ENCODE data around the gene FAM149B1.

The FAM149B1 gene

DNA sequence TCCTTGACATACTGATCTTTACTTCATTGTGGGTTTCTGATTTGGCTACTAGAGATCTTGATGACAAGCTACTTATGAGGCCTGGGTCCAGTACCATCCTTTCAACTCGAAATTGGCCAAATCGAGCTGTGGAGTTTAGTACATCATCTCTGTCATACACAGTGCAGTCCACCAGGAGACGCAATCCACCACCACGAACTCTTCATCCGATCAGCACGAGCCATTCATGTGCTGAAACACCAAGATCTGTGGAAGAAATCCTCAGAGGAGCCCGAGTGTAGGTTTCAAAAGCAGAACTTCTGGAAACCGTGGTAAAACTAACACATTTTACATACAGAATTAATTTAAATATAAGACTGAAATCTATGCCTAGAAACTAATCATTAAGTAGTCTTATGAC, 65.0 kb downstream of the FAM149B1 start:
- Histone ChIP-seq H3K4me2 (ENCODE audit: low read depth, low read length, poor library complexity, severe bottlenecking) (no peak overlapping the region), H3K27ac (ENCODE audit: low read depth, low read length) (no peak overlapping the region), H2AFZ (ENCODE audit: low read depth, low read length, severe bottlenecking) (no peak overlapping the region), H3K9me3 (ENCODE audit: insufficient read depth, low read length) (no peaks in the 10 kb centered on the region), H3K9ac (ENCODE audit: low read length) (no peak overlapping the region), H4K20me1 (ENCODE audit: low read depth, low read length) (no peaks in the 10 kb centered on the region), H3F3A (ENCODE audit: insufficient read depth) (peaks cover 9% of the 10 kb centered on the region; the same call in 1 of the 2 replicates), H3K27me3 (ENCODE audit: low read length) (no peaks in the 10 kb centered on the region), H3K4me3 (ENCODE audit: insufficient read depth, low read length, poor library complexity, severe bottlenecking) (no peak overlapping the region), H3K79me2 (ENCODE audit: insufficient read depth, low read length) (no peaks in the 10 kb centered on the region), H3K36me3 (ENCODE audit: low read length) (peaks cover 4% of the 10 kb centered on the region; the same call in 1 of the 2 replicates), H3K9me2 (replicated peaks; ENCODE audit: insufficient read depth, low read length) (no peaks in the 10 kb centered on the region)
- TF ChIP-seq CTCF (IDR thresholded peaks at IDR 0.05; ENCODE audit: insufficient read depth, low read length, poor library complexity, severe bottlenecking) (no peak), EZH2phosphoT487 (conservative IDR thresholded peaks at IDR 0.05; ENCODE audit: low read length) (no peak)

DNA sequence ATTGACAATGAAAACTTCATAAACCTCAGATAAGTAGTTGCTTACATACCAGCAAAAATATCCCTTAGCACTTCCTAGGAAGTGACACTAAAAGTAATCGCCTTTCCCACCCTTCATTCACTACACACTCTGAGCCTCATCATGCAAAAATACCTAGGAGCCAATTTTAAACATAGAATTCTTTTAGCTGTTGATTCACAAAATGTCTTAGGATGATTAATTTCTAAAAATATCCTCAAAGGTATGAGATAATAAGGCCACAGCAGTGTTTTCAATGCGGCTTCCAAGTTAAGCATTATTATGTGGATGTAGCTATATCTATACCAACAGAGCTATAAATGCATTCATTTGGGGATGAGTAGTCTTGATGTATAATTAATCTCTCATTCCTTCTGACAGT, 66.0 kb downstream of the FAM149B1 start:
- H3K4me3 ChIP-seq (ENCODE audit: insufficient read depth, low read length, poor library complexity, severe bottlenecking) = no peak overlapping the region
- no peak overlapping the region for H2AFZ ChIP-seq (ENCODE audit: low read depth, low read length, severe bottlenecking)
- H3F3A ChIP-seq (ENCODE audit: insufficient read depth) = peaks cover 14% of the 10 kb centered on the region; the same call in 1 of the 2 replicates
- no peaks in the 10 kb centered on the region for H3K9me3 ChIP-seq (ENCODE audit: insufficient read depth, low read length)
- no peaks in the 10 kb centered on the region for H3K9me2 ChIP-seq (replicated peaks; ENCODE audit: insufficient read depth, low read length)
- no peak overlapping the region for H3K27ac ChIP-seq (ENCODE audit: low read depth, low read length)
- no peaks in the 10 kb centered on the region for H3K27me3 ChIP-seq (ENCODE audit: low read length)
- H3K4me2 ChIP-seq (ENCODE audit: low read depth, low read length, poor library complexity, severe bottlenecking) = no peak overlapping the region
- peaks cover 11% of the 10 kb centered on the region; the same call in 1 of the 2 replicates for H3K36me3 ChIP-seq (ENCODE audit: low read length)
- no peak for TF ChIP-seq EZH2phosphoT487 (conservative IDR thresholded peaks at IDR 0.05; ENCODE audit: low read length)
- no peak for TF ChIP-seq CTCF (IDR thresholded peaks at IDR 0.05; ENCODE audit: insufficient read depth, low read length, poor library complexity, severe bottlenecking)
- H3K79me2 ChIP-seq (ENCODE audit: insufficient read depth, low read length) = no peaks in the 10 kb centered on the region
- no peak overlapping the region for H3K9ac ChIP-seq (ENCODE audit: low read length)
- no peaks in the 10 kb centered on the region for H4K20me1 ChIP-seq (ENCODE audit: low read depth, low read length)

- no peak overlapping the region for H3K4me2 ChIP-seq (ENCODE audit: low read depth, low read length, poor library complexity, severe bottlenecking)
- no peak overlapping the region for H3K27ac ChIP-seq (ENCODE audit: low read depth, low read length)
- H3K4me3 ChIP-seq (ENCODE audit: insufficient read depth, low read length, poor library complexity, severe bottlenecking) = no peak overlapping the region
- TF ChIP-seq EZH2phosphoT487 (conservative IDR thresholded peaks at IDR 0.05; ENCODE audit: low read length) (no peak), CTCF (IDR thresholded peaks at IDR 0.05; ENCODE audit: insufficient read depth, low read length, poor library complexity, severe bottlenecking) (no peak)
- H3K79me2 ChIP-seq (ENCODE audit: insufficient read depth, low read length) = no peaks in the 10 kb centered on the region
- no peaks in the 10 kb centered on the region for H3K9me3 ChIP-seq (ENCODE audit: insufficient read depth, low read length)
- H3F3A ChIP-seq (ENCODE audit: insufficient read depth) = peaks cover 15% of the 10 kb centered on the region; the same call in 1 of the 2 replicates
- no peaks in the 10 kb centered on the region for H4K20me1 ChIP-seq (ENCODE audit: low read depth, low read length)
- H2AFZ ChIP-seq (ENCODE audit: low read depth, low read length, severe bottlenecking) = no peak overlapping the region
- no peak overlapping the region for H3K9ac ChIP-seq (ENCODE audit: low read length)
- H3K9me2 ChIP-seq (replicated peaks; ENCODE audit: insufficient read depth, low read length) = no peaks in the 10 kb centered on the region
- H3K36me3 ChIP-seq (ENCODE audit: low read length) = peaks cover 19% of the 10 kb centered on the region; the same call in 1 of the 2 replicates
- no peaks in the 10 kb centered on the region for H3K27me3 ChIP-seq (ENCODE audit: low read length)
Measured at GRCh38 chr10:73234695-73235094, 66.8 kb downstream of the FAM149B1 start.
